ENCODE results near the gene CD82. TPM values are rescaled to one million over a fixed set of nuclear protein-coding genes. Genes with fewer than 3 reads are reported as not detected.
"Not testable (repeated sequence)": the region's sequence is repeated elsewhere in the genome, so short reads cannot be mapped to it uniquely, and the experiment has no call there.

The CD82 gene
- total RNA-seq, 4 donors from 2014 or later = 10.2 to 26.3 (median 20.8) TPM

GRCh38 chr11:44556735-44557409 is 8.6 kb upstream of the CD82 start:
- Histone ChIP-seq H3K4me1 (no peaks in the 10 kb centered on the region), H3K27ac (no peak overlapping the region), H3K9me3 (no peaks in the 10 kb centered on the region), H3K36me3 (no peaks in the 10 kb centered on the region), H3K4me3 (no peak overlapping the region), H3K27me3 (no peaks in the 10 kb centered on the region)
- peak; percentile 86 to 92 (median 88) for TF ChIP-seq CTCF (IDR thresholded peaks at IDR 0.05)
- no peak for TF ChIP-seq POLR2A (IDR thresholded peaks at IDR 0.05)
- DNase-seq = peak; percentile 67 to 72
- intact Hi-C loops (cut with DNase I; ENCODE audit: low total_unique reads) = loop anchor here (2.0 kb wide), 1 partner anchor 60 kb away; no protein-coding TSS in a partner anchor

DNA sequence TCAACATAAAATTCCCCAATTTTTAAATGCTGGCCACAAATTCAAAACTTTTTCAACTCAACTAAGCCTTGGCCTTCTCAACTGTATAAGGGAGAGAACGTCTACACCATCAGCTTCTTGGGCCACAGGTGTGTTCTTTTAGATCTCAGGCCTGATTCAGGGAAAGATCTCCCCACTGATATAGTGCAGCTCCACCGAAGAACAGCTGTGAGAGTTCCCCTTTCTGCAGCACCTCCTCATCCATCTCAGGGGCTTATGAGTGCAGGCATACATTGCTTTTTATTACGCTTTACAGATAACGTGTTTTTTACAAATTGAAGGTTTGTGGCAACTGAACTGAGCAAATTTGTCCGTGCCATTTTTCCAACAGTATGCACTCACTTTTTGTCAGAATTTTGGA is 8.0 kb upstream of the CD82 start:
- H3K9me3 ChIP-seq = no peaks in the 10 kb centered on the region
- intact Hi-C loops (cut with DNase I; ENCODE audit: low total_unique reads) = loop anchor here (2.0 kb wide), 1 partner anchor 59 kb away; no protein-coding TSS in a partner anchor
- no peak overlapping the region for H3K27ac ChIP-seq
- DNase-seq = no peak
- H3K4me3 ChIP-seq = no peak overlapping the region
- TF ChIP-seq CTCF (IDR thresholded peaks at IDR 0.05) = no peak
- H3K36me3 ChIP-seq = no peaks in the 10 kb centered on the region
- no peaks in the 10 kb centered on the region for H3K27me3 ChIP-seq
- H3K4me1 ChIP-seq = no peaks in the 10 kb centered on the region

DNA sequence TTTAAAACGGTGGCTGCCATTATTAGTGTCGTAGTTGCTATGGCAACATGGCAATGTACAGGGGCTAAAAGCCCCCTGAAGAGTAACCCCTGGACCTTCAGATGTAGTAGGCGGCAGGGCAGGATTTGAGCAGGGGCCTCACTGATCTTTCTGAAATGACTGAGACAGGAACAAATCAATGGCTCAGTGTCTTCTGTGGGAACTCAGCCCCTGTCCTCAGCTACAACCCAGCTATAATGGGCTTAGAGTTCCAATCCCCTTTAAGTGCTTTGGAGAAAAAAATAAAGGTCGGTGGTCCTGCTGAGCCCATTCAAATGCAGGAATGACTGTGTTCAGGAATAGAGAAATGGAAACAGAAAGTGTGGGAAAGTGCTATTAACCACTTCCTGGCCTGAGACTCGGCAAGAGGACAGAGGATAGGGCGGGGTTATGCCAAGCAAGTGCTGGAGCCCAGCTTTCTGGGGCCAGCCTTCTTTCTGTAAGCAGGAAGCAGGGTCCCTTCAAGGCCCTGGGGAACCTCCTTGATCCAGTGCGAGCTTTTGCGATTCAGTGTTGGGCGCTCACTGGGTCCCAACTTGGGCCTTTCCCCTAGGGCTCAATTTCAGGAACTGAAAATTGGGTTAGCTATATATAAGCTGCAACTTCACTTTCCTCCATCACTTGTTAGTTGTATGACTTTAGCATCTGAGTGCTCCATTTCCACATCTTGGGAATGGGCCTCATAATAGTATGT is 6.1 kb upstream of the CD82 start:
- intact Hi-C loops (cut with DNase I; ENCODE audit: low total_unique reads) = no loop called here
- H3K27me3 ChIP-seq = no peaks in the 10 kb centered on the region
- TF ChIP-seq POLR2A (IDR thresholded peaks at IDR 0.05) = no peak
- no peak for TF ChIP-seq CTCF (IDR thresholded peaks at IDR 0.05)
- no peak overlapping the region for H3K27ac ChIP-seq
- peaks cover 0 to 1% of the 10 kb centered on the region in 2 donors for H3K4me1 ChIP-seq
- no peak overlapping the region for H3K4me3 ChIP-seq
- no peaks in the 10 kb centered on the region for H3K9me3 ChIP-seq
- no peak for DNase-seq
- no peaks in the 10 kb centered on the region for H3K36me3 ChIP-seq

DNA sequence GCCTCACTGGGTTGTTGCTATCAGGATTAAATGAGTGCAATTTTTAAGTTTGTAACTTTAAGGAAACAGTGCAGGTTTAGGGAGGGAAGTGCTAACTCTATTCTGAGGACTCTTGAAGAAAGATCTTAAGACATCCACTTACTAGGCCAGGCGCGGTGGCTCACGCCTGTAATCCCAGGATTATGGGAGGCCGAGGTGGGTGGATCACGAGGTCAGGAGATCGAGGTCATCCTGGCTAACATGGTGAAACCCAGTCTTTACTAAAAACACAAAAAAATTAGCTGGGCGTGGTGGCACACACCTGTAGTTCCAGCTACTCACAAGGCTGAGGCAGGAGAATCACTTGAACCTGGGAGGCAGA is 5.5 kb upstream of the CD82 start:
- H3K4me3 ChIP-seq, H3K36me3 ChIP-seq, H3K27me3 ChIP-seq, H3K9me3 ChIP-seq, DNase-seq, H3K4me1 ChIP-seq, H3K27ac ChIP-seq: not testable (repeated sequence)
- intact Hi-C loops (cut with DNase I; ENCODE audit: low total_unique reads) = loop anchor here (10.0 kb wide), 1 partner anchor 345 kb away; no protein-coding TSS in a partner anchor

- intact Hi-C loops (cut with DNase I; ENCODE audit: low total_unique reads) = loop anchor here (10.0 kb wide), 1 partner anchor 343 kb away; no protein-coding TSS in a partner anchor
- H3K4me3 ChIP-seq = no peak overlapping the region
- no peaks in the 10 kb centered on the region for H3K9me3 ChIP-seq
- no peaks in the 10 kb centered on the region for H3K36me3 ChIP-seq
- TF ChIP-seq POLR2A (IDR thresholded peaks at IDR 0.05) (no peak), CTCF (IDR thresholded peaks at IDR 0.05) (no peak)
- no peaks in the 10 kb centered on the region for H3K27me3 ChIP-seq
- H3K27ac ChIP-seq = no peak overlapping the region
- peaks cover 0 to 4% of the 10 kb centered on the region in 2 donors for H3K4me1 ChIP-seq
- DNase-seq = no peak
These were observed 4.1 kb upstream of the CD82 start for GRCh38 chr11:44561275-44561805.
